Stimulated activated naive CD8-positive, alpha-beta T cell treated with anti-CD3 and anti-CD28 coated beads, Interleukin-15, Interleukin-2, amounts not matched to agents 100 ng/mL and 50 ng/mL, for 24 hours (primary cell): Measurements from ENCODE around the gene CCDC134.
A peak's percentile ranks its signal among the peaks of the same experiment; 100 is the strongest.

Experiments used
- H3K27ac Mint-ChIP-seq: one replicate; pipeline ENCODE4 v1.8.0; 2021; ENCODE audit warnings: mild to moderate bottlenecking, mixed read lengths
- H3K27me3 Mint-ChIP-seq: one replicate; pipeline ENCODE4 v1.8.0; 2021; ENCODE audit warnings: mixed read lengths
- H3K36me3 Mint-ChIP-seq: one replicate; pipeline ENCODE4 v1.8.0; 2021; ENCODE audit warnings: low read depth, mixed read lengths
- H3K4me1 Mint-ChIP-seq: one replicate; pipeline ENCODE4 v1.8.0; 2021; ENCODE audit warnings: low read depth, mixed read lengths
- H3K4me3 Mint-ChIP-seq: one replicate; pipeline ENCODE4 v1.8.0; 2021; ENCODE audit warnings: mild to moderate bottlenecking, mixed read lengths
- H3K9me3 Mint-ChIP-seq: one replicate; pipeline ENCODE4 v1.8.0; 2021; ENCODE audit warnings: mixed read lengths

CCDC134 gene

DNA sequence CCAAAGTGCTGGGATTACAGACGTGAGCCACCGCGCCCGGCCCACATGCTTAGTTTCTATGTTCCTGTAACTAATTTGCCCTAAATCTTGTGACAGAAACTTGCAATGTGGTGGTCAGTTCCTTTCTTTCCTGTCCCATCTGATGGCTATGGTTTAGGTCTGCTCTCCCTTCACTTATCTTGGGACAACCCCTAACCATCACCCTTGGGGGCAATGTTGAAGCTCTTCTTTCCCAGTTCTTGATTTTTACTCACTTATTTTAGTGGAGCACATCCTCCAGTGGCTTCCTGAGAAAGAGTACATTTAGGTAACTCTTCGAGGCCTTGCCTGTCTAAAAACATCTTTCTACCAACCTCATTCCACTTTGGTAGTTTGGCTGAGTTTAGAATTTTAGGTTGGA lies 39.7 kb downstream of the CCDC134 start:
- H3K36me3 Mint-ChIP-seq, result peaks cover 65% of the 10 kb centered on the region
- H3K9me3 Mint-ChIP-seq, result no peaks in the 10 kb centered on the region
- H3K4me1 Mint-ChIP-seq, result peaks cover 87% of the 10 kb centered on the region
- H3K4me3 Mint-ChIP-seq, result no peak overlapping the region
- H3K27me3 Mint-ChIP-seq, result no peaks in the 10 kb centered on the region
- H3K27ac Mint-ChIP-seq, result no peak overlapping the region

DNA sequence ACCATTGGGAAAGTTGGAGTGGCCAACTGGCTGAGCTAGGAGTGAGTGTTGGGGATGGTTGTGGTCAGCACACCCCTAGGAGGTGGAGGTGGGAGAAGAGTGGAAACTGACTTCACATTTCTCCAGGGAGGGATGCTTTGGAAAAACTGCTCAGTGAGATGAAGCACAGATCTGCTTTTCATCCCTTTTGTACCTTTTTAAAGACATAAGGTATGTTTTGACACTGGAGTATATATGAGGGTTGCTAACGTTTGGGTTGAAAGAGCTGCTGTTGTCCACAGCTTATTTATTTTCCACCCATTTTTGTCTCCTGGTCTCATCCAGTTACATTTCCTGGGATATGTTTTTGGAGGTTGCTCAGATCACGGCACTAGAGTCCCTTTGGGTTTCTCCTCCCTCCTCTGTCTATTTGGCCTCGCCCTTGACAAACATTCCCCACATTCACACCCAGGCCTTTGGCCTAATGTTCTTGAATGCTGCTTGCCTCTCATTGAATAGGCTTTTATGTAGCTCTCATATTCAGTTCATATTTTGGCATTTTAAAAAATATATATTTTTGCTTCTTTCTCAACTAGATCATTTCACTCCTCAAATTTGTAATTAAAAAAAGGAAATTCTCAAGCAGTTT lies 40.7 kb downstream of the CCDC134 start:
- H3K27me3 Mint-ChIP-seq, result no peaks in the 10 kb centered on the region
- peaks cover 89% of the 10 kb centered on the region for H3K4me1 Mint-ChIP-seq
- H3K27ac Mint-ChIP-seq, result no peak overlapping the region
- H3K9me3 Mint-ChIP-seq, result no peaks in the 10 kb centered on the region
- H3K36me3 Mint-ChIP-seq, result peaks cover 59% of the 10 kb centered on the region
- H3K4me3 Mint-ChIP-seq, result no peak overlapping the region

DNA sequence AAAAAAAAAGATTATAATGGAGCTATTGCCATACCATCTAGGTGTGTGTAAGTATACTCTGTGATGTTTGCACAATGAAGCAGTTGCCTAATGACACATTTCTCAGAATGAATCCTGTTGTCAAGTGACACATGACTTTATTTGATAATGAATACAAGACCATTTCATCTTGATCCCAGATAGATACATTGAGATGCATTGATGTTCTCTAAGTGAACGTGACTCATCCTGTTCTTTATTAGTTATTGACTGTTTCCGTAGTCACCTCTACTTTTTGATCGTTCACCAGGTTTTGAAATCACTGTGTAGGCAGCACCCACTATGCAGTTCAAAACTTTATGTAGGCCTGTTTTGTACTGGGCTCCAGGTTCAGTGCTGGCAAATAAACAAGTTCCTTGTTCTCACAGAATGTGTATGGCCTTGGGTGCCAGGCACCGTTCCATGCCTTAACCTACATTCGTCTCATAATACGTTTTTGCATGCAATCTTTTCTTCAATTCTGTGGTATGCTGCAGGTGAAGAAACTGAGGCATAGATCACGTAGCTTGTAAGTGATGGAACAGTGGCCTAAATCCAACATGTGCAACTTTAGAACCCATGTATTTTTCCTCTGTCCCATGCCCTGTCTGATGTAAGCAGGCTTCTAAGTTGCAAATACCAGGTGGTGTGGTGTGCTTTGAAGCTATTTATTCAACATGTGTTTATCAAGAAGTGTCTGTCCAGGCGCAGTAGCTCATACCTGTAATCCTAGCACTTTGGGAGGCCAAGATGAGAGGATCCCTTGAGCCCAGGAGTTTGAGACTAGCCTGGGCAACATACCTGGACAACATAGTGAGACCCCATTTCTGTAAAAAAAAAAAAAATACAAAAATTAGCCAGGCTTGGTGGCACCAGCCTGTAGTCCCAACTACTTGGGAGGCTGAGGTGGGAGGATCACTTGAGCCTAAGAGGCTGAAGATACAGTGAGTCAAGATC lies 42.8 kb downstream of the CCDC134 start:
- Mint-ChIP-seq H3K4me3 (peak overlapping the region; percentile 32), H3K27me3 (no peaks in the 10 kb centered on the region), H3K27ac (peak overlapping the region; percentile 46), H3K4me1 (peaks cover 89% of the 10 kb centered on the region), H3K36me3 (peaks cover 43% of the 10 kb centered on the region), H3K9me3 (no peaks in the 10 kb centered on the region)

DNA sequence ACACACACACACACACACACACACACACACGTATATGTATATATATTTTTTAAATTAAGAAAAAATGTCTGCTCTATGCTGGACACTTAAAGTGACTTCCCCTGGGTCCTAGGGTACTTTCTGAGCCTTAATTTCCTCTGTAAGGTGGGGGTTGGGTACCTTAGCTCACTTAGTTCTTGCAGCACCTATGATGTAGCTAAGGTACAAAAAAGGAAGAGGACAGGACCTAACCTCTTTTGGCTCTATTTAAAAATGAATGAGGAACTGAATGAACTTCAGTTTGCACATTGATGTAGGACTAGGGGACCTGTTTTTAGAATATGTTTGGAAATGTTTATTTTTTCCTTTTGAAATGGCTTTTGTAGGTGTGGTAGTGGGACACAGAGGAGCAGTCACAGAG lies 43.6 kb downstream of the CCDC134 start:
- Mint-ChIP-seq H3K4me3 (no peak overlapping the region), H3K27ac (peak overlapping the region; percentile 53), H3K36me3 (peaks cover 41% of the 10 kb centered on the region), H3K27me3 (no peaks in the 10 kb centered on the region), H3K9me3 (no peaks in the 10 kb centered on the region), H3K4me1 (peaks cover 89% of the 10 kb centered on the region)

DNA sequence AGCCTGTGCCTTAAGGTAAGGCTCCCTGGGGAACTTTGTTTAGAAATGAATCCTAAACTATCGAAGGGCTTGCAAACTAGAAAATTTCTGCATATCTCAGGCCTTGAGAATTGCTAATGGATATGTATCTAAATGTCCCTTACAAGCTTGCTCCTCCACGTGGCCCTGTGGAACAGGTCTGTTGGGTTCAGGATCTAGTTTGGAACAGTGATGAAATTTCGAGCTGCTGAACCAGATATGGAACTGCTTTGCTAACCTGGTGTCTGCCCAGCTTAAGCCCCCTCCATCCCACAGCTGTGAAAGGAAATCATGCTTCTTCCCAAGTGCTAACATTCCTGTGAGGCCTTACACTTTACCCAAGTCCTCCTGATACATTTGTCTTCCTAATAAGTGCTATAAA lies 44.0 kb downstream of the CCDC134 start:
- no peaks in the 10 kb centered on the region for H3K9me3 Mint-ChIP-seq
- H3K27ac Mint-ChIP-seq, result no peak overlapping the region
- H3K36me3 Mint-ChIP-seq, result peaks cover 39% of the 10 kb centered on the region
- peaks cover 89% of the 10 kb centered on the region for H3K4me1 Mint-ChIP-seq
- H3K27me3 Mint-ChIP-seq, result no peaks in the 10 kb centered on the region
- no peak overlapping the region for H3K4me3 Mint-ChIP-seq

DNA sequence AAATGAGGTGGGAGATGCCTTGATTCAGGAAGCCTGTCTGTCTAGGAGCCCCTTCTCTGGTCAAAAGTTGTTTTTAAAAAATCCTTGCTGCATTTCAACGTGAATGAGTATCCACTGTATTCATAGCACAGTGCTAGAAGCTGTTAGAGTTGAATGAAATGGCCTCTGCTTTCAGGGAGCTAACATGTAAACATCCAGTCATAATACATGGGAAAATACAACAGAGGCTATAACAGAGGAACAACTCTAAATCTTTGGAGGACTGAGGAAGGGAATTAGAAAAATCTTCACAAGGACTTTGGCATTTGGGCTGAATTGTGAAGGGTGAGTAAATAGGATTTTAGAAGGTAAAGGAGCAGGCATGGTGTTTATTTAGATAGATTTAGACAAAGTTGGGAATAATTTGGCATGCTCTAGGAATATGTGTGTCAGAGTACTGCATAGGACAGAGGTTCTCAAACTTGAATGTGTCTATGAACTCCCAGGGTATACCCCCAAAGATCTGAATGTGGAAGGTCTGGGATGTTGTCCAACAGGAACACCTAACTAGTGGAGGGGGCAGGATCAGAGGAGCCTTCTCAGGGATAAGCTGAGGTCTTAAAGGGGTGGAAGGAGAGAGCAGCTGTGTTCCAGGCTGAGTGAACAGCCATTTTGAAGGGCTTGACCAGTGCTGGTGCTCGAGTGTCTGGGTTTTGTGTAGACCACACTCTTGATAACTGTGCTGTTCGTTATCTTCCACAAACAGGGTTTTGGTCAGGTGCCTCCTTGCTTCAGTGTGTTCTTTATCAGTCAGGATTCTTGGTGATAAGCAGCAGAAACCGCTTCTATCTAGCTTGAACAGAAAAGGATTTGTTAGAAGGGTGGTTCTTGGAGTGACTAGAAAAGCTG lies 45.1 kb downstream of the CCDC134 start:
- Mint-ChIP-seq H3K36me3 (peaks cover 34% of the 10 kb centered on the region), H3K4me3 (no peak overlapping the region), H3K27ac (peak overlapping the region; percentile 27), H3K27me3 (no peaks in the 10 kb centered on the region), H3K4me1 (peaks cover 92% of the 10 kb centered on the region), H3K9me3 (no peaks in the 10 kb centered on the region)

DNA sequence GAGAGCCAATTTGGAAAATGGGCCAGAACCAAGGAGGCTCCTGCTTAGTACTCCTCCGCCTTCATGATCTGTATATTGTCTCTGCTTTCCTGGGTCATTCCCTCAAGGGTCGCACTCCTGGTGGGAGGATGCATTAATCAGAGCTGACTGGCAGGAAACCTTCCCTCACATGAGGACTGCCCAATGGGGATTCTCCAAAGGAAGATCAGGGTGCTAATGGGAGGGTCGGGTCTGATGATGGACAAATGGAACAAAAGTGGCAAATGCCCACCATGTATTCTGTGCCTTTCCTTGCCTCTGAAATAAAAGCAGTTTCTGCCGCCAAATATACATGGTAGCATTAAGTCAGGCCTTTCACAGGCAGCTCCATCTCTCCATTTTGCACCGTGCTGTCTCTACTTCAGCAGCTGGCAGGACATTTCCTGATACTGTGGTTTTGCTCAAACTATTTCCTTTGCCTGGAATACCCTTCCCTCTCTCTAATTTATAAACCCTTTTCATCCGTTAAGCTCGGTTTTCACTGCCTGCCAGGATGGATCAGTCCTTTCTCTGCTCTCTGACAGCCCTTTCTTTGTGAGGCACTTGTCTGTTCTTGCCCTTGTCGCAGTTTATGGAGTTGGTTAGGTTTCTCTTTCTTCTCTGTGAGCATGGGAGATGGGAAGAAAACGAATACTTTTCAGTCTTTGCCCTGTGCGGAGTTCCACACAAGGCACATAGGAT lies 45.9 kb downstream of the CCDC134 start:
- H3K4me1 Mint-ChIP-seq, result peaks cover 84% of the 10 kb centered on the region
- peaks cover 26% of the 10 kb centered on the region for H3K36me3 Mint-ChIP-seq
- no peak overlapping the region for H3K4me3 Mint-ChIP-seq
- no peak overlapping the region for H3K27ac Mint-ChIP-seq
- H3K9me3 Mint-ChIP-seq, result no peaks in the 10 kb centered on the region
- H3K27me3 Mint-ChIP-seq, result no peaks in the 10 kb centered on the region

DNA sequence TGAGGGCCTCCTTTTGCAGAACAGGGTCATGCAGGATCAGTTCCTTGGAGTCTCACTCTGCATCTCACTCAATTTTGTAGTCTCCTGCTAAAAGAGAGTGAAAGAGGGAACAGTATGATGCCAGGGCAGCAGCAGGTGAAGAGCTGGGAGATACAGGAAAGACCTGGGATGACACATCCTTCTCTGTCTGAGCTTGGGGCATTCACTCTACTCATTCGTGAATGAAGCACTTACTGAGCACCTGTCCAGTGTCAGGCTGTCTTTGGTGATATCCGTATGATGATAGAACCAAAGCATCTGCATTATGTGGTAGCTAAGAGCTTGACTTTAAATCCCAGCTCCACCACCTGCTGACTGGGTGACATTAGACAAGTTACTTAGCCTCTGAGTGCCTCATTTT lies 46.8 kb downstream of the CCDC134 start:
- peaks cover 21% of the 10 kb centered on the region for H3K36me3 Mint-ChIP-seq
- H3K4me1 Mint-ChIP-seq, result peaks cover 79% of the 10 kb centered on the region
- H3K27me3 Mint-ChIP-seq, result no peaks in the 10 kb centered on the region
- peak overlapping the region; percentile 29 for H3K27ac Mint-ChIP-seq
- H3K9me3 Mint-ChIP-seq, result no peaks in the 10 kb centered on the region
- no peak overlapping the region for H3K4me3 Mint-ChIP-seq

DNA sequence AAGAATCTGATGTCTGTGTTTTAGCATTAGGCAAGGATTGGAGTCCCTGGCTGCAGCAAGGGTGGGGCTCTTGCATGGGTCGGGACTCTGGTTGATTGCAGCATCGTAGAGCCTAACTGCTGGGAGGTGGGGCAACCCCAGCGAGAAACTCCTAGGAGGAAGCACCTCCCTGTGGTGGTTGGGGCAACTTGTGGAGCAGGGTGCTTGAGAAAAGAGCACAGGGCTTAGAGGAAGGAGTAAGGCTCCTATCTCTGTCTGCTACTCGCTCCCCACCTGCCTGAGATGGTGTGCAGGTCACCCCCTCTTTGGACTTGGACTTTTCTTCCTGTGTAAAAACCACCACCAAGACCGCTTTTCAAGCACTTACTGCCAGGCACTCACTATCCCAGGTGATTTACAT lies 48.0 kb downstream of the CCDC134 start:
- Mint-ChIP-seq H3K4me3 (no peak overlapping the region), H3K9me3 (no peaks in the 10 kb centered on the region), H3K27ac (no peak overlapping the region), H3K4me1 (peaks cover 76% of the 10 kb centered on the region), H3K27me3 (no peaks in the 10 kb centered on the region), H3K36me3 (peaks cover 19% of the 10 kb centered on the region)

DNA sequence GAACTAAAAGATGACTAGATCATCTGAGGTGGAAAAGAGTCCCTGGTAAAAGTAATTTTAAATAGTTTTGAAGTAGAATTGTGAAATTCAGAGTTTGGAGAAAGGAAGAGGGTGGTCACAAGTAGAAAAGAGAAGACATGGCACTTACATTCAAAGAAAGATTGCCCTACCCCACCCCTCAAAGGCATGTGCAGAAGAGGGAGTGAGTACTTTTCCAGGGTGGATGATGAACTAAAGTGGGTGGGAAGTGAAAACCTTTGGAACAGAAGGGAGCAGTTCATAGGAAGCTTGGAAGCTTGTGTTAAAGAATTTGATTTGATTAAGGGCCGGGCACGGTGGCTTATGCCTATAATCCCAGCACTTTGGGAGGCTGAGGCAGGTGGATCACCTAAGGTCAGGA lies 56.0 kb downstream of the CCDC134 start:
- H3K4me1 Mint-ChIP-seq, result peaks cover 76% of the 10 kb centered on the region
- peak overlapping the region; percentile 90 for H3K27ac Mint-ChIP-seq
- H3K36me3 Mint-ChIP-seq, result peaks cover 29% of the 10 kb centered on the region
- H3K4me3 Mint-ChIP-seq, result peak overlapping the region; percentile 27
- no peaks in the 10 kb centered on the region for H3K27me3 Mint-ChIP-seq
- no peaks in the 10 kb centered on the region for H3K9me3 Mint-ChIP-seq

DNA sequence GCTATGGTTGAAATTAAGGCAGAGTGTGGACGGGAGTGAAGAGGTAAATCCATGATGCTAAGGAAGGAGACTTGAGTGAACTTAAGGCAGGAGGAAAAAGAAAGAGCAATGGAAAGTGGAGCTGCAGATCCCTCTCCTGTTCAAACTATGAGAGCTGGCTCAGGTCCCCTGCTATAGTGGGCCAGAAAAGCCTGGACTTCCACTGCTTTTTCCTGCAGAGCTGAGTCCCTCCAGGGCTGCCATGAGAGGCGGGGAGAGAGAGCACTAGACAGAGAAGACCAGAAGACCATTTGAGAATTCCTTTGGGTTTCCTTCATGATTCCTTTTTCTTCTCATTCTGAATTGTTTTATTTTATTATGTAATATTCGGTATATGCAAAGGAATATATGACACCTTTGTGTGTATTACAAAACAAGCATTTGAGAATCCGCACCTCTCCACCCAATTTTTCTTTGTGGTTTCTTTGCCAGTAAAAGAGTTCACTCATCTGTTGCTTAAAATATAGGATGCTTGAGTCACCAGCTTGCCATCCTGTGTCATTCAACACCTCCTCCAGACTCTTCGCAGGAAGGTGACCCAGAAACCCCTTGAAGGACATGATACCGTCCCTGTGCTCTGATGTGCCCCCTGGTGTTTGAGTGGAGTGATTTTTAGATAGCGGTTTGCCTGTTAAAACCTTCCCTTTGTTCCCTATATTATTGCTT lies 56.8 kb downstream of the CCDC134 start:
- peak overlapping the region; percentile 54 for H3K4me3 Mint-ChIP-seq
- peaks cover 28% of the 10 kb centered on the region for H3K36me3 Mint-ChIP-seq
- peak overlapping the region; percentile 90 for H3K27ac Mint-ChIP-seq
- H3K27me3 Mint-ChIP-seq, result no peaks in the 10 kb centered on the region
- peaks cover 80% of the 10 kb centered on the region for H3K4me1 Mint-ChIP-seq
- H3K9me3 Mint-ChIP-seq, result no peaks in the 10 kb centered on the region

DNA sequence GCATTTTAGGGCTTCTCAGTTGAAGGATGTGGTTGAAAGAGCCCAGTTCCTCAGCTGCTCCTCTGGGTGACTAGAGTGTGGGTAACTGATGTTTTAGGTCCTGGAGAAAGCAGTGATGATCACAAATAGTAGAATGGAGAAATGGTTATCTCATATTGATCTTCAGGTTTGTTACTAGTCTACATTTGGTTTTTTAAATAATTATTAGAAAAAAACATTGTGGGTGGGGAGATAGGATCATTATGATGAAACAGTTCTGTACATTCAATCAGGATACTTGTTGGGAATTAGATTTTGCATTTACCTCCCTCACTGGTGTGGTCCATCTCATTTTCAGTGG lies 57.4 kb downstream of the CCDC134 start:
- peaks cover 83% of the 10 kb centered on the region for H3K4me1 Mint-ChIP-seq

DNA sequence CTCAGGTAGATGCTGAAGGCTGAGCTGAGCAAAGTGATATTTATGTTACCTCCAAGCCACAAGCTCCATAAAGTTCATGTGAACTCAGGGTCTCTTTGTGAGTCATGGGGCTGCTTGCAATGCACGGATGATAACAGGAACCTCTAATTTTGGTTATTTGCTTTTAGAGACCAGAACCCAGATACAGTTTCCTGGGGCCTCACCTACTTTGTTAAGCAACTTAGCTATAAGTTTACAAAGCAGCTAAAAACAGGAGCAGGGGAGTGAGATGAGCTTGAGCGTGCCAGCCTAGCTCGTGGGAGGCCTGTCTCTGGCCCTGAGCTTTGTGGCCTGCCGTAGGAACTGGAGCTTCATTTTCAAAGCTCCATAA lies 61.7 kb downstream of the CCDC134 start:
- Mint-ChIP-seq H3K27me3 (no peaks in the 10 kb centered on the region), H3K36me3 (peaks cover 25% of the 10 kb centered on the region), H3K27ac (peak overlapping the region; percentile 98), H3K9me3 (no peaks in the 10 kb centered on the region), H3K4me1 (peaks cover 91% of the 10 kb centered on the region), H3K4me3 (peak overlapping the region; percentile 77)

More for the DNA sequence above, 57.4 kb downstream of the CCDC134 start:
- Mint-ChIP-seq H3K36me3 (peaks cover 26% of the 10 kb centered on the region), H3K27me3 (no peaks in the 10 kb centered on the region), H3K9me3 (no peaks in the 10 kb centered on the region), H3K27ac (peak overlapping the region; percentile 90), H3K4me3 (peak overlapping the region; percentile 54)
